Measurements from ENCODE around the gene CCDC201. TPM values are rescaled to one million over a fixed set of nuclear protein-coding genes. Genes with fewer than 3 reads are reported as not detected.
"Not testable (repeated sequence)": the region's sequence is repeated elsewhere in the genome, so short reads cannot be mapped to it uniquely, and the experiment has no call there.

The CCDC201 gene
- total RNA-seq, 2 experiments from 2014 or later = not detected

GRCh38 chr7:45876519-45876918 is 3.6 kb upstream of the CCDC201 start:
- no peak overlapping the region for H3K27ac Mint-ChIP-seq
- ChIA-PET CTCF (no interaction called here), POLR2A (no interaction called here)
- no peaks in the 10 kb centered on the region for H3K4me1 Mint-ChIP-seq
- H3K4me3 Mint-ChIP-seq = no peak overlapping the region
- DNase-seq = no peak
- peaks cover 3% of the 10 kb centered on the region for H3K27me3 Mint-ChIP-seq
- no peaks in the 10 kb centered on the region for H3K36me3 Mint-ChIP-seq (ENCODE audit: low read depth)
- H3K9me3 Mint-ChIP-seq = no peaks in the 10 kb centered on the region

GRCh38 chr7:45874408-45875131 is 1.7 kb upstream of the CCDC201 start:
- POLR2A ChIA-PET = no interaction called here
- peaks cover 7% of the 10 kb centered on the region for H3K27me3 Mint-ChIP-seq
- H3K36me3 Mint-ChIP-seq (ENCODE audit: low read depth) = no peaks in the 10 kb centered on the region
- H3K9me3 Mint-ChIP-seq = no peaks in the 10 kb centered on the region
- H3K4me3 Mint-ChIP-seq = no peak overlapping the region
- CTCF ChIA-PET = no interaction called here
- no peaks in the 10 kb centered on the region for H3K4me1 Mint-ChIP-seq
- H3K27ac Mint-ChIP-seq = no peak overlapping the region
- no peak for DNase-seq

- no peaks in the 10 kb centered on the region for H3K36me3 Mint-ChIP-seq (ENCODE audit: low read depth)
- POLR2A ChIA-PET = no interaction called here
Observed at GRCh38 chr7:45873355-45873754, 473 bp upstream of the CCDC201 start.

GRCh38 chr7:45872116-45873034 is 507 bp downstream of the CCDC201 start:
- ChIA-PET POLR2A (no interaction called here), CTCF (no interaction called here)
- no peak overlapping the region for H3K27ac Mint-ChIP-seq
- DNase-seq = no peak
- H3K36me3 Mint-ChIP-seq (ENCODE audit: low read depth) = no peaks in the 10 kb centered on the region
- H3K27me3 Mint-ChIP-seq = peaks cover 7% of the 10 kb centered on the region
- no peaks in the 10 kb centered on the region for H3K9me3 Mint-ChIP-seq
- H3K4me1 Mint-ChIP-seq = no peaks in the 10 kb centered on the region
- no peak overlapping the region for H3K4me3 Mint-ChIP-seq

More at GRCh38 chr7:45873355-45873754, 473 bp upstream of the CCDC201 start:
- no peak for DNase-seq
- H3K4me3 Mint-ChIP-seq = no peak overlapping the region
- no peak overlapping the region for H3K27ac Mint-ChIP-seq
- H3K4me1 Mint-ChIP-seq = no peaks in the 10 kb centered on the region
- H3K27me3 Mint-ChIP-seq = peaks cover 7% of the 10 kb centered on the region
- no peaks in the 10 kb centered on the region for H3K9me3 Mint-ChIP-seq
- CTCF ChIA-PET = no interaction called here

- ChIA-PET POLR2A (no interaction called here), CTCF (no interaction called here)
- DNase-seq = no peak
- no peak overlapping the region for H3K4me3 Mint-ChIP-seq
- H3K4me1 Mint-ChIP-seq = no peaks in the 10 kb centered on the region
- peaks cover 7% of the 10 kb centered on the region for H3K27me3 Mint-ChIP-seq
- no peaks in the 10 kb centered on the region for H3K36me3 Mint-ChIP-seq (ENCODE audit: low read depth)
- H3K9me3 Mint-ChIP-seq = no peaks in the 10 kb centered on the region
- H3K27ac Mint-ChIP-seq = no peak overlapping the region
Observed at GRCh38 chr7:45869426-45869825, 3.5 kb downstream of the CCDC201 start.

- no peak for DNase-seq
- Mint-ChIP-seq H3K9me3 (no peaks in the 10 kb centered on the region), H3K4me1 (no peaks in the 10 kb centered on the region), H3K27me3 (peaks cover 7% of the 10 kb centered on the region), H3K27ac (no peak overlapping the region), H3K4me3 (no peak overlapping the region), H3K36me3 (ENCODE audit: low read depth) (no peaks in the 10 kb centered on the region)
- ChIA-PET POLR2A (no interaction called here), CTCF (no interaction called here)
Observed at GRCh38 chr7:45867471-45867870, 5.4 kb downstream of the CCDC201 start.

- POLR2A ChIA-PET = no interaction called here
- no peak overlapping the region for H3K4me3 Mint-ChIP-seq
- H3K9me3 Mint-ChIP-seq = no peaks in the 10 kb centered on the region
- H3K36me3 Mint-ChIP-seq (ENCODE audit: low read depth) = no peaks in the 10 kb centered on the region
- CTCF ChIA-PET = no interaction called here
- H3K4me1 Mint-ChIP-seq = no peaks in the 10 kb centered on the region
- peaks cover 9% of the 10 kb centered on the region for H3K27me3 Mint-ChIP-seq
- no peak for DNase-seq
- H3K27ac Mint-ChIP-seq = no peak overlapping the region
Observed at GRCh38 chr7:45865594-45866410, 7.1 kb downstream of the CCDC201 start.

- H3K36me3 Mint-ChIP-seq (ENCODE audit: low read depth) = no peaks in the 10 kb centered on the region
- peaks cover 8% of the 10 kb centered on the region for H3K27me3 Mint-ChIP-seq
- CTCF ChIA-PET = interaction anchor here (1.5 kb wide), 1 partner anchor 9 kb away, joined by 5 read pairs; no protein-coding TSS in a partner anchor
- POLR2A ChIA-PET = no interaction called here
- H3K4me1 Mint-ChIP-seq = no peaks in the 10 kb centered on the region
- H3K27ac Mint-ChIP-seq = no peak overlapping the region
- no peak overlapping the region for H3K4me3 Mint-ChIP-seq
- no peaks in the 10 kb centered on the region for H3K9me3 Mint-ChIP-seq
- no peak for DNase-seq
Observed at GRCh38 chr7:45863715-45864114, 9.2 kb downstream of the CCDC201 start.

GRCh38 chr7:45856888-45857287 is 16.0 kb downstream of the CCDC201 start:
- H3K4me1 Mint-ChIP-seq; H3K27me3 Mint-ChIP-seq; DNase-seq; POLR2A ChIA-PET; H3K4me3 Mint-ChIP-seq; H3K9me3 Mint-ChIP-seq; H3K36me3 Mint-ChIP-seq (ENCODE audit: low read depth); H3K27ac Mint-ChIP-seq: not testable (repeated sequence)
- CTCF ChIA-PET = interaction anchor here (1.5 kb wide), 1 partner anchor 193 kb away, joined by 5 read pairs; no protein-coding TSS in a partner anchor

- H3K27me3 Mint-ChIP-seq; H3K4me1 Mint-ChIP-seq; H3K27ac Mint-ChIP-seq; POLR2A ChIA-PET; H3K36me3 Mint-ChIP-seq (ENCODE audit: low read depth); DNase-seq; H3K4me3 Mint-ChIP-seq; H3K9me3 Mint-ChIP-seq; CTCF ChIA-PET: not testable (repeated sequence)
Observed at GRCh38 chr7:45855680-45856079, 17.2 kb downstream of the CCDC201 start.

- H3K4me1 Mint-ChIP-seq; H3K9me3 Mint-ChIP-seq; DNase-seq; CTCF ChIA-PET; H3K27me3 Mint-ChIP-seq; H3K27ac Mint-ChIP-seq; H3K4me3 Mint-ChIP-seq; H3K36me3 Mint-ChIP-seq (ENCODE audit: low read depth): not testable (repeated sequence)
- POLR2A ChIA-PET = interaction anchor here (0.6 kb wide), 1 partner anchor 92 kb away, joined by 5 read pairs; no protein-coding TSS in a partner anchor
Observed at GRCh38 chr7:45853491-45853890, 19.4 kb downstream of the CCDC201 start.

GRCh38 chr7:45852984-45853383 is 19.9 kb downstream of the CCDC201 start:
- DNase-seq; H3K4me1 Mint-ChIP-seq; CTCF ChIA-PET; POLR2A ChIA-PET; H3K36me3 Mint-ChIP-seq (ENCODE audit: low read depth); H3K9me3 Mint-ChIP-seq; H3K4me3 Mint-ChIP-seq; H3K27ac Mint-ChIP-seq; H3K27me3 Mint-ChIP-seq: not testable (repeated sequence)

GRCh38 chr7:45848734-45849133 is 24.1 kb downstream of the CCDC201 start:
- H3K4me3 Mint-ChIP-seq; H3K27me3 Mint-ChIP-seq; H3K36me3 Mint-ChIP-seq (ENCODE audit: low read depth); CTCF ChIA-PET; H3K4me1 Mint-ChIP-seq; H3K27ac Mint-ChIP-seq; H3K9me3 Mint-ChIP-seq; POLR2A ChIA-PET; DNase-seq: not testable (repeated sequence)

Measured in activated CD4-positive, alpha-beta T cell treated with anti-CD3 and anti-CD28 coated beads, Interleukin-2, amount 10 ng/mL, durations not matched to agents 7 days and 5 days (primary cell).